HCEC 1CT (cell line): ENCODE data around the gene GADD45G.

Experiments
- DNase-seq: peaks from one replicate; pipeline ENCODE4 v3.0.0-alpha.2; 2017

Gene GADD45G

GRCh38 chr9:89655056-89655989 is 50.5 kb downstream of the GADD45G start:
- no peak for DNase-seq
